Fibroblast of lung (primary cell): ENCODE results near the gene ATG9A.

Experiments used
- CTCF ChIP-seq, 2 donors: IDR thresholded peaks in 1 of 2; conservative IDR thresholded peaks in 1 of 2; 1 replicate in 1 of 2; 2 replicates in 1 of 2; pipeline ENCODE4 v1.5.1; 2011 to 2012; ENCODE audit warnings: low read length in 2 of 2, control low read depth in 1 of 2, inconsistent platforms in 1 of 2, low read depth in 1 of 2, mild to moderate bottlenecking in 1 of 2
- EZH2 ChIP-seq: IDR thresholded peaks from 2 replicates; pipeline ENCODE4 v1.5.1; 2012; ENCODE audit warnings: low read length, control low read depth, mild to moderate bottlenecking; ENCODE audit errors: missing control alignments

GRCh38 chr2:219228041-219228910, 1.2 kb downstream of the ATG9A start:
- no peak for TF ChIP-seq CTCF (conservative IDR thresholded peaks at IDR 0.05 in 1 of 2, IDR thresholded peaks at IDR 0.05 in 1 of 2; ENCODE audit: low read depth in 1 of 2, low read length in 2 of 2)
- TF ChIP-seq EZH2, result no peak
